SHP77 (cell line): ENCODE results near the gene CBX2.
"Not testable (repeated sequence)": the region's sequence is repeated elsewhere in the genome, so short reads cannot be mapped to it uniquely, and the experiment has no call there.

Experiments
- DNase-seq, 2 experiments: peaks; one replicate each; lab custom pipeline; 2025; lab: John Stamatoyannopoulos, UW

The CBX2 gene

DNA sequence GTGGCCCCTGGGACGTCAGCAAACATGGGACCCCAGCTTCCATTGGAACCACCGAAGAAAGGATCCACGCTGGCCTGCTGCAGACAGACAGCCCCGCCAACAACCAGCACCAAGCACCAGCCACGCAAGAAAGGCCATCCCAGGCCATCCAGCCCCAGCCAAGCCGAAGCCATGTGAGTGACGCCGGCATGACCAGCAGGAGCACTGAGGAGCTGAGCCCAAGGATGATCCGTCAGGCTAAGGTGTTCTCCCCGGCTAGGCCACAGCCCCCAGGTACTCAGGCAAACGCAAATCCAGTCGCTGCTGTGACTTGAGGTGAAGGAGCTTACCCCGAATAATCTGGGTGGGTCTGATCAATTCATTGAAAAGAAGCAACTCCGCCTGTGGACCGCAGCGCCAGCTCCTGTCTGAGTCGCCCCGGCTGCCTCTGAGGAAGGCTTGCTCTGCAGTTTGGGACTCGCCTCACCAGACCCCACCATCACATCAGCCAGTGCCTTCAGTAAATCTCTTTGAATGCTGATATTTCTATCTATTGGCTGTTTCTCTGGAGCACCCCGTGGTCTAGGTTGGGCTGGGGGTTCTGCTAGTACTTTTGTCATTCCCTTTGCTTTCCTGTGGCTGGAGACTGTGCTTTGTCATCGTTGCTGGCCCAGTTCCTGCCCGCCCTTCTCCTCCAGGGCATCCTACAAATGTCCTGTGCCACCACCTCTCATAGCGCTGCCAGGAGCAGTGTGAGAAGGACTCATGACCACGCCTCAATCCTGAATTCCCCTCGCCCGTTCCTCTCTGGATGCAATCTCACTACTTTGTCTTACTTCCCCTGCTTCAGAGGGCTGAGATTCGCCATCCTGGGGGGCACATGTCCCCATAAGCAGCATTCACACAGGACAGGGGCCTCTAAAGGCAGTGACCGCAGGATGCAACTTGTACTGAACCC lies 8.1 kb upstream of the CBX2 start:
- DNase-seq, result no peak

DNA sequence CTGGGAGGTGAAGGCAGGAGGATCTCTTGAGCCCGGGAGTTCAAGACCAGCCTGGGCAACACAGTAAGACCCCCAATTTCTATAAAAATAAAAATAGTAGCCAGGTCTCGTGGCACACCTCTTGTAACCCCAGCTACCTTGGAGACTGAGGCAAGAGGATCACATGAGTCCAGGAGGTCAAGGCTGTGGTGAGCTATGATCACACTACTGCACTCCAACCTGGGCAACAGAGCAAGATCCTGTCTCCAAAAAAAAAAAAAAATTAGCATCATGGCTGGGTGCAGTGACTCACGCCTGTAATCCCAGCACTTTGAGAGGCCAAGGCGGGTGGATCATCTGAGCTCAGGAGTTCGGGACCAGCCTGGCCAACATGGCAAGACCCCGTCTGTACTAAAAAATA lies 6.7 kb upstream of the CBX2 start:
- no peak for DNase-seq

DNA sequence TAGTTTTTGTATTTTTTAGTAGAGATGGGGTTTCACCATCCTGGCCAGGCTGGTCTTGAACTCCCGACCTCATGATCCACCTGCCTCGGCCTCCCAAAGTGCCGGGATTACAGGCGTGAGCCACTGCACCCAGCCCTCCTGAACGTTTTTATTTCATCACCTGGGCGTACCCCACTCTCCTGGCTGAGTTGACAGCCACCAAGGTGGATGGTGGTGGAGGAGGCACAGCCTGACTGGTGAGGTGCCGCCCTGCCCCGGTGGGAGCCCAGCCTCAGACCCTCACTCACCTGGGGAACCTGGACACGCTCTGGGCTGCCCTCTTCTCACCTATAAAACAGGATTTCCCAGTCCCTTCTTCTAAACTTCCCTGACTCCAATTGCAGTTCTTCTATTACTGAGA lies 5.2 kb upstream of the CBX2 start:
- not testable (repeated sequence) for DNase-seq

DNA sequence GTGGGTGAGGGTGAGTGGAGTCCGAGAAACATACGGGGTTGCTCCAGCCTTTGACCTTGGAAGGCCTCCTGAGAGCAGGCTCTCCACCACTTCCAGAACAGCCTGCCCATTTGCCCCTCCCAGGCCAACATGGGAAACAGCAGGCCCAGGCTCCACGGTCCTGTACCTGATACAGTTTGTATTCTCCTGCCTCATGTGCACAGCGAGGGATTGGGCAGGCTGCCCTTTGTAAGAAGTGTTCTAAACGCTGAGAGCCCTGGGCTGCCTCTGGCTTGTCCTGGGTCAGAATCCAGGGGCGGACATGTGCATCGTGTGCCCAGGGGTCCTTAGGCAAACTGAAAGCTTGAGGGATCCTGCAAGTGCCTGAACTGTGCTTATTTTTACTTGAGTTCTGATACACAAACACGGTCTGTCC lies 3.4 kb upstream of the CBX2 start:
- DNase-seq, result no peak

DNA sequence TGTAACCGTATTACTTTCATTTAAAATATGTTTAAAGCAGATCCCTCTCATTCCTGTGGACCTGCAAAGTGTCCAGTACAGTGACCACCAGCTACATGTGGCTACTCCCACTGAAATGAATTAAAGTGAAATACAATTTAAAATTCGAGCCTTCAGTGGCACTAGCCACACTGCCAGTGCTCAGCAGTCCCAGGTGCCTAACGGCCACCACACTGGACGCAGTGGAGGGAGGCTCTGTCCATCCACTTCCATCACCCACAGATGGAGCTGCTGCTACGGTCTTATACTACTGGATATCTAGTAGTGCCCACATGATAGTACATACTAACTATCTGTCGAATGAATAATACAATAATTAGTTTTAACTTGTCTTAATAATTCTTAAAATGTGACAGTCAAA lies 2.3 kb upstream of the CBX2 start:
- no peak for DNase-seq

DNA sequence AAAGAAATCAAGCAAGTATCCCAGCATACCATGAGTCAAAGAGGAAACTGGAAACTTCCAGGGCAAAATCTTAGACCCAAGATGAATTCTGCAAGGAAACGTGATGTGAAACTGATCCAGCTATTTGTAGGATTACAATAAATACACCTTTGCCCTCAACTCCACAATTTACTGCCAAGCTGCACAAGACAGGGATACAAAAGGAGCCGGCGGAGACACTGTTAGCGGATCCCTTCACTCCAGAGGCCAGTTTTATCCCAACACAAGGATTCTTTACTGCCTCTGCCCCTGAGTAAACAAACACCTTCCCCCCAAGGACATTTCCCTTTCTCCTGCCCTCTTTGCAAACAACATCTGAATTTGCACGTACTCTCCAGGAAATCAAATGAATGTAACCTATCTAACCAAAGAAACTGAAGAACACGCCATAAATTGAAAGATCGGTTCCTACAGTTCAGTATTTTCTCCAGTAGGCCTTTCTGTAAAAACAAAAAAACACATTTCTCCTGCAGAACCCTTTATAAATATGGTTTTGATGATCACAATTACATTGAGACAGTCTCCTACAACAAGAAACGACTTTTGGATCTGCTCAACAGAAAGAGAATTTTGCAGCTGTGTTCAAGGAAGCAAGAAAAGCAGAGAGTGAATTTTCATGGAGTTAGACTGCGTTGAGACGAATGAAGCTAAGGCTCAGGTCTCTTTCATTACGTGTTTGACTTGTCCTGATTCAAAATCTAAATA lies 1.4 kb upstream of the CBX2 start:
- no peak for DNase-seq

DNA sequence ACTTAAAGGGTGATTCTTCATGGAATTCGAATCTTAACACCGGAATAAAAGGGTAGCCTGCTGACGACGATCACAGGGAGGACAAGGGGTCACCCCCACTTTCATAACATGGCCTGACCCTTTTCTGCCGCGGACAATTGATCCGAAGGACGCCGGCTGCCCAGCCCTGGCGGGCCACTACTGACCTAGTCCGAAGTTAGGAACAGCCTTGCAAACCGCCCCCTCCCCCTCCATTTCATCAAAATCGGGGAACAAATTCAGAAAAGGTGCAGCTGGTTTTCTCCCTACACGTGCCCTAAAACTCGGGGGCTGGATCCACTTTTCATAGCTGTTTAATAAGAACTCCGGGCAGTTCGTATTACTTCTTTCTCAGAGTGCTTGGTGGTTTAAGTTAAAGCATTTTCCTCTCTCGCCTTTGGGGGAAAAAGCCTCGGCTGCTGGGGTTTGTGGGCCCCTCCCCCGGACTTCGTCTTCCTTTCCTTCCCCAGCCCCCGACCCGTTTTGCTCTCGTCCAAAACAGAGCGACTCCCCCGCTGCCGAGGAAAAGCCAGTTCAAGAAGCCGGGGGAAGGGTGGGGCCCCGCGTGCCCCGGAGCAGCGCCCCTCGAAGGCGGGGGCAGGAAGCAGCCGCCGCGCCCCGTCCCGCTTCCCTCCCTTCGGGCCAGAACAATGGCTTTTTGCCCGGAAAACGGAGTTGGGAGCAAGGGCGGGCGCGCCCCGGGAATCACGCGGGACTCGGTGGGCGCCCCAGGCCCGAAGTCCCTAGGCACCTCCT lies 641 bp upstream of the CBX2 start:
- peak; percentile 72 to 84 for DNase-seq

DNA sequence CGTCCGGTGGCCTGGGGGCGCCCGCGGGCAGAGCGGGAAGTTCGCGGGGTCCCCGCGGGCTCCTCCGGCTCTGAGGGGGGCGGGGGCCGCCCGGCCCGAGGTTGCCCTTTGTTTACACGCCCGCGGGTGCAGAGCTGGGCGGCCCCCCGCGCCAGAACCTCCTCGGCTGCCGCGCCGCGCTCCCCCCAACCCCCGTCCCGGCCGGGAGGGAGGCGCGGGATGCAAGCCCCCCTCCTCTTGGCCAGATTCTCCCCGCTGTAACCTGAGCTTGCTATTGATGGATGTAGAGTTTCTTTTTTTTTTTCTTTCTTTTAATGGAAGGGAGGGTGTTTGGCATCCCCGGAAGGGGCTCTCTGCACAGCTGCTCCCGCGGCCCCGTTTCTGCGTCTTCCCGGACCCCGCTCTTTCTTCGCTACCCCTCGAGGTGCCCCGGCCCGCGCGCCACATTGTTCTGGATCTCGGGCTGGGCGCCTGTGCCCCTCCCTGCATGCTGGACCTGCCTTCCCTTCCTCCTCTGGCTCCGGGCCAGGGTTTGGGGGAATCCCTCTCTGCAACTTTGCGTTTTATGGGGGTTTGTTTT lies 646 bp downstream of the CBX2 start:
- peak in 1 of 2 experiments; percentile 47 for DNase-seq

DNA sequence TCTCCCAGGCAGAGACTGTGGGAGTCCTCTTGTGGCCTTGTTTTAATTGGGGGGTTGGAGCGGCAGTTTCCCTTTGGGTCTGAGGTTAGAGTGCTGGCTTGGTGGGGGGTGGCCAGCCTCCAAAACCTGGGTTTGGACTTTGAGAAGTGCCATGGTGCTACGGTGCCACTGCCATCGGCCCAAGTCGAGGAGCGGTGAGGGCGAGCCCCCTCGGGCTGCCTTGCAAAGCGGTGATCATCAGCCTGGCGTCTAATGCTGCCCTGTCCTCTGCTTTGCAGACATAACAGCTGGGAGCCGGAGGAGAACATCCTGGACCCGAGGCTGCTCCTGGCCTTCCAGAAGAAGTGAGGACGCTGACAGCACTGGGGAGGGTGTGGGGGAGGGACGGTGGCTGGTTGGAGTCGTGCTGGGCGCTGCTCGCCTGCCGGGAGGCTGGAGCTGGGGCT lies 1.2 kb downstream of the CBX2 start:
- no peak for DNase-seq

DNA sequence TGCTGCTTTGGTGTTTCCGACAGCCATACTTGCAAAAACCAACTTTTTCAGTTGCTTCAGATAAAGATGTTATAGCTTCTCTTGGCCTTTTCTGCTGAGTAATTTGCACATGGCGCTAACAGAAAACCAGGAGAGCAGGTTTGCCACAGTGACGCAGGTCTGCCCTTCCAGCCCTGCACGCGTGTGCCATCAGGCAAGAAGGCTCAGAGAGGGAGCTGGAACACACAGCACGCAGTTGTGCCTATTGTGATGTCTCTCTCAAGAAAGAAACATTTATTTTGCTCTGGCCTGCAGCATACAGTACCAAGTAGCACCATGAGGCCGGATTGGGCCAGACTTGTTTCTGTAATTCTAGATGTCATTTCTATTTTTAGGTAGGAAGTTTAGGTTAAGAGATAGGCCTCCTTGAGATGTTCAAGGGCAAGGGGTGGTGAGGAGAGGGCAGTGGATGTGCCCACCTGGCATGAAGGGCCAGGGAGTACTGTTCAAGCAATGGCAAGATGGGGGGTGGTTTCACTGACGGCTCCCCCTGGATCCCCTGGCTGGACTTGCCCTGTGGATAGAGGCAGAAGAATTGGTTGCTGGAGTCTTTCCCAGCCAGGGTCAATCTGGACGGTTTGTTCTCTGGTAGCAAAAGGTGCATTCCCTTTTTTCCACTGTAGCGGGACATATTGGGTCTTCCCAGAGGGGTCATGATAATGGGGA lies 1.9 kb downstream of the CBX2 start:
- DNase-seq, result no peak

DNA sequence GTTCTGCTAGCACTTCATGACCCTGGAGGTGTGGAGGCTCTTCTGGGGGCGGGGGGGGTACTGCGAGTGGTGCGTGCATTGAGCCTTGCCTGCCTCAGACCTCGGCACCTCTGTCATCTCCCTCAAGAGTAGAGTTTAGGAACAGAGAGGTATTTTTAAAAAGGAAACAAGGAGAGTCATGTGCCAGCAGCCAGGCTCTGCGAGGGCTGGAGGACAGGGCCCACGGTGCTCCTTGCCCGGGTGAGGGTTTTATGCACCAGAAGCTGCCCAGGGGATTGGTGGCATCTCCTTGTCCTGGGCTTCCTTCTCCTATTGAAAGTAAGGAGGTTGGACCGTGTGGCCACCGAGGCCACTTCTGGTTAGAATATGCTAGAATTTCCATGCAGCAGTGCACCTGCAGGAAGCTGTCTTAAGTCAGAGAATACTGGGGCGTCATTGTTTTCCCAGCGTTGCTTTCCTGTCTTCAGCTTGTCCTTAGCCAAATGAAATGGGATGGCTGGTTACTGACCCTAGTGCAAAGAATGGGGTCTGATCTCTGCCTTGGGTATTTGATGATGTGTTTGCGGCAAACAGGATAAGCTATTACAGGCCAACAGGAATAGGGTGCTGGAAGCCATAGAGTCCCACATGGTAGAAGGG lies 3.2 kb downstream of the CBX2 start:
- no peak for DNase-seq

DNA sequence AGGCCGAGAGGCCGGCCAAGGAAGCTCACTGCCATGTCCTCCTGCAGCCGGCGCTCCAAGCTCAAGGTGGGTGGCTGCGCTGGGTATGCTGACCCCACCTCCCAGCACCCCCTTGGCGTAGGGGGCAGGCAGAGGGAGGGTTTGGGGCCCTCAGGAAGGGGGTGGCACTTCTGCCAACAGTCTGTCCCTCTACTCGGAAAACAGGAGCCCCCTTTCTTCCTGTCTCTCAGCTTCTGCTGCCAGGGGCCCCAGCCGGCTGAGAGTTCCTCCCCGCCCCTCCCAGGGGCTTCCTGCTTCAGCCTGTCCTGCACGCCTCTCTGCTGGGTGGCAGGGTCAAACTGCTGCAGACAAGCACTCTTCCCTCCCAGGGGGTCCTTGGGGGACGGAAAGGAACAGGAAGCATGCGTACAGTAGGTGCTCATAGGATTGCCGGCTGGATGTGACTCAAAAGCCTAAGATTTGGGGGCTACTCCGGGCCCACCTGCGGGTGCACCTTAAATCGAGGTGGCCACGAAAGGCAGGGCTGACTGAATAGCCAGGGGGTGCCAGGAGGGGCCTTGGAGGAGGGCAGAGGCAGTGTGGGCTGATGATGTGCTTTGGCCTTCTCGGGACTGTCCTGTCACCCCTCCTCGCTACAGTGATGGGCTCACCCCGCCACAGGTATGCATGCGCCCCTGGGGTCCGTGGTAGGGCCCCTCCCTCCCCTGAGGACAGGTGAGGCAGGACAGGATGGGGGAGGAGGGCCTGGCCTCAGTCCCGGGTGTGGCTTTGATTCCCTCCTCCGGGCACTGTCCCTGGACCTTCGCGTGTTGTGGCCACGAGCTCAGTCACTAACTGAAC lies 4.0 kb downstream of the CBX2 start:
- no peak for DNase-seq

DNA sequence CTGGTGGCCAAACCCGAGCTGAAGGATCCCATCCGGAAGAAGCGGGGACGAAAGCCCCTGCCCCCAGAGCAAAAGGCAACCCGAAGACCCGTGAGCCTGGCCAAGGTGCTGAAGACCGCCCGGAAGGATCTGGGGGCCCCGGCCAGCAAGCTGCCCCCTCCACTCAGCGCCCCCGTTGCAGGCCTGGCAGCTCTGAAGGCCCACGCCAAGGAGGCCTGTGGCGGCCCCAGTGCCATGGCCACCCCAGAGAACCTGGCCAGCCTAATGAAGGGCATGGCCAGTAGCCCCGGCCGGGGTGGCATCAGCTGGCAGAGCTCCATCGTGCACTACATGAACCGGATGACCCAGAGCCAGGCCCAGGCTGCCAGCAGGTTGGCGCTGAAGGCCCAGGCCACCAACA lies 5.9 kb downstream of the CBX2 start:
- DNase-seq, result no peak

DNA sequence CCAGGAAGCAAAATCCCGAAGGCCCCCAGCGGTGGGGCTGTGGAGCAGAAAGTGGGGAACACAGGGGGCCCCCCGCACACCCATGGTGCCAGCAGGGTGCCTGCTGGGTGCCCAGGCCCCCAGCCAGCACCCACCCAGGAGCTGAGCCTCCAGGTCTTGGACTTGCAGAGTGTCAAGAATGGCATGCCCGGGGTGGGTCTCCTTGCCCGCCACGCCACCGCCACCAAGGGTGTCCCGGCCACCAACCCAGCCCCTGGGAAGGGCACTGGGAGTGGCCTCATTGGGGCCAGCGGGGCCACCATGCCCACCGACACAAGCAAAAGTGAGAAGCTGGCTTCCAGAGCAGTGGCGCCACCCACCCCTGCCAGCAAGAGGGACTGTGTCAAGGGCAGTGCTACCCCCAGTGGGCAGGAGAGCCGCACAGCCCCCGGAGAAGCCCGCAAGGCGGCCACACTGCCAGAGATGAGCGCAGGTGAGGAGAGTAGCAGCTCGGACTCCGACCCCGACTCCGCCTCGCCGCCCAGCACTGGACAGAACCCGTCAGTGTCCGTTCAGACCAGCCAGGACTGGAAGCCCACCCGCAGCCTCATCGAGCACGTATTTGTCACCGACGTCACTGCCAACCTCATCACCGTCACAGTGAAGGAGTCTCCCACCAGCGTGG lies 6.5 kb downstream of the CBX2 start:
- DNase-seq, result no peak

DNA sequence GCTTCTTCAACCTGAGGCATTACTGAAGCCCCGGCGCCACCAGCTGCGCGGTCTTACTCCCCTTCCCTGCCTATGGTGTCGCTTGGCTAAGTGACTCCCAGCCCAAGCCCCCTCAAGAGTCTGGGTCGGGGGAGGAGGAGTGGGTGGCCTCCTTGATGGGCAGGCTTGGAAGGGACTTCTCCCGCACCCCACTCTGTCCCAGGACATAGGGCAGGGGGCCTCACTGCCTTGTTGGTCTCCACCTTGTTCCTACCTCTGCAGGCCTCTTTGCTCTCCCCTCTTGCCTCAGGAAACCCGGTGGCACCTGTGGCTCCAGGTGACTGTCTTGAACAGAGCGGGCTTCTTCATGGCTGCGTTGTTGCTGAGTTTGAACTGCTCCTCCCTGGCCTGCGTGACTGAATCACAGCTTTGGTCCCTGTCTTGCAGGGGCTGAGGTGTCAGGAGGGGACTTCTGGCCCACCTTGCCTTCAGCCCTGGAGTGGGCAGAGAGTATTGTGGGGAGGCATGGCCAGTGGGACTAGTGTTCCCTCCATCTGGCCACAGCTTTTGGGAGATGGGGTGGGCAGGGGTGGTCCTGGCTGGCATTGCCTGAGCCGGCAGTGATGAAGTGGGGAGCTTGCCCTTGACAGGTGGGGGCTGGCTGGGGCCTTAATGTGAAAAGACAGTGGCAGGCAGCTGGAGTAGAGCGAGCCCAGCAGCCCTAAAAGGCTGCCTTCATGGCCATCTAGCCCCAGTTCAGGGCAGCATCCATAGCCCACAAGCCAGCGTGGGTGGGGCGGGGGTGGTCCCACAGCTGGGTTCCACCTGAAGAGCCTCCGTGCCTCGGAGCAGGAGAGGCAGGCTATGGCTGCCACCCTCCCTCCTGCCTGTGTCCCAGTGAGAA lies 7.3 kb downstream of the CBX2 start:
- no peak for DNase-seq

DNA sequence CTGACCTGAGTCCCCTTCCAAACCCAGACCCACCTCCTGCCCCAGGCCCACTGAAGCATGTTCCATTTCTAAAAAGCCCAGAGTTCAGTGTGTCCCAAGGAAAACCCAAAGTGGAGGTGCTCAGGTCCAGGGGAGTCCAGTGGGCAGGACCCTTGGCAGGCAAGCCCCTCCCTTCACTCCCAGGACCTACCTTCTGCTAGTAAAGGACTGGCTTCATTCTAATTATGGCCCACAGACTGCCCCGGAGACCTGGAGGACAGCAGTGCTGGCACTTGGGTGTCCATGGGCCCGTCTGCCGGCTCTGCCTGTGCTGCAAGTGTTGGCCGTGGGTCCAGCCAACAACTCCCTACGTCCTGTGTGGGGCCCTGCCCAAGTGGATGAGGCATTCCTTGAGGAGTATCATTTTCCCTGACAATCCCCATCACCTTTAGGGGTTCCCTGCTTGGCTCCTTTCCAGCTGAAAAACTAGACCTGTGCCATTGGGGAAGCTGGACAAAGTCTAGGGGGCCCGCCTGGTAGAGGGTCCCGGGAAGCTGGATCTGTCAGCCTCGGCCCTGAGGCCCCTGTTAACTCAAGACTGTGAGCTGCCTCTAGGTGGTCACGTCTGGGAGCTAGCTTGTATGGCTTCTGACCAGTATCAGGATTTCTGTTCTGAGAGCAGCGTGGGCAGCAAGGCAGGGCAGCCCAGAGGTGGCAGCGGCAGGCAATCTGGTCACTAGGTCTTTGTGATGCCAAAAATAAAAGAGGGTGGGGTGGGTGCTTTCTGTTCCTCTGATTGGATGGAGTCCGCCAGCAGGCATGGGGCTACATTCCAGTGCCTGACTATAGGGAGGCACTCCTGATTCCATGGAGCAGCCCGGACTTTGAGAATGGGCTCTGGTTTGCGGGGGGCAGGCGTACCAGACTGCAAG lies 8.2 kb downstream of the CBX2 start:
- no peak for DNase-seq

DNA sequence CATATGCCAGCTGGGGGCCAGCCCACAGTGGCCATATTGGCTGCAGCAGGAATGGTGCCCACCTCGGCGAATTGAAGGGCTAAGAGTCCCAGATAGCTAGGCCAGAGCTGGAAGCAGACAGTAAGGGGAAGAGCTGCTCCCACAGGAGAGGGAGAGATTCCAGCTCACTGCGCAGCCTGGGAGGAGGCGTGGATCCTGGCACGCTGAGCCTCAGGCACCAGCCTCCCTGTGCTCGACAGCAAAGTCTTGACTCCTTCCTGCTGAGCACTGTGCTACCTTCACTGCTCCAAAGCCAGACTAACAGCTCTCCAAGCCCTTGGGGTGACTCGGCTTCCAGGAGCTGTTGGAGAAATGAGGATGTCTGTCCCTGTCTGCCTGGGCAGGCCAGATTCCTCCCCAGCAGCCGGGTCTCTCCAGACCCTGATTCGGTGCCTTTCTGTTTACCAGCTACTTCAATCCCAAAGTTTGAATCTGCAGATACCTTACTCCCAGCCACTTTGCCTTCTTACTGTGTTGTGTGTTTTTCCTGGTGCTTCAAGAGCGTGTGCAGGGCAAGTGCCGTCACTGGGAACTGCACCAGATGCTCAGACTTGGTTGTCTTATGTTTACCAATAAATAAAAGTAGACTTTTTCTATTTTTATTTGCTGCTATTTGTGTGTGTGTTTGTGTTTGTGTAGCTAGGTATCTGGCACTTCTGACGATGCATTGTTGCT lies 9.1 kb downstream of the CBX2 start:
- no peak for DNase-seq
